ENCODE measurements around the gene SARDH. TPM values are rescaled to one million over a fixed set of nuclear protein-coding genes. Genes with fewer than 3 reads are reported as not detected.

The SARDH gene
- total RNA-seq, 2 donors from 2014 or later: 0.88 to 1.4 TPM

DNA sequence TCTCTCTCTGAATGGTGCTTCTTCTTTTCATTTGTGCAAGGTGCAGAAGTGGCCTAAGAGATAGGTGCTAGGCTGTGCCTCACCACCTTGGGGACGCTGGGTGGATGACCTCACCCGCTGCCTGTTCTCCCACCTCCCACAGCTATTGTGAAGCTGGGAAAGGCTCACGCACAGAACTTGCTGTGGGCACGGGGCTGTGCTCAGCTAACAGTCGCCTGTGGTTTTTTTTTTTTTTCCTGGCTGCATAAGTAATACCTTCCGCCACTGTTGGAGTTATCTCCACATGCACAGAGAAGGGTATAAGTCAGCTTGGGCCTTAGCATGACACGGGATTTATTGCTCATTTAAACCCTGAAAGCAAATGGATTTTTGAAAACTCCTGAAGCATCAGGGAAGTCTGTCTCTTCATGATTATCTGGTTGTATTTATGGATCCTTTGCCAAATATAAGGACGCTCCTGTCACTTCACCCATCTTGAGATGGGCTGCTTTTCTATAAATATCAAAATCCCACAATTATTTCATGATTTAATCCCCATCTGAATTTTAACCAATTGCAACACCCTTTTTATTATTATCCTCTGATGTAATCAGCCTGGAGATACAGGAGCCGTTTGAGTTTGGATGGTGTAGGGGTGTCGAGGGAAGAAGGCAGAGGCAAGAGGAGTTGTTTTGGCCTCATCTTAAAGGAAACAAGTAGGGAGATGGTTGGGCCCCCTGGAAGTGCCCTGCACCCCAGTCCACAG is 93.0 kb downstream of the SARDH start:
- ATAC-seq (no peak), DNase-seq (no peak)
- intact Hi-C loops (cut with DNase I): no loop called here

DNA sequence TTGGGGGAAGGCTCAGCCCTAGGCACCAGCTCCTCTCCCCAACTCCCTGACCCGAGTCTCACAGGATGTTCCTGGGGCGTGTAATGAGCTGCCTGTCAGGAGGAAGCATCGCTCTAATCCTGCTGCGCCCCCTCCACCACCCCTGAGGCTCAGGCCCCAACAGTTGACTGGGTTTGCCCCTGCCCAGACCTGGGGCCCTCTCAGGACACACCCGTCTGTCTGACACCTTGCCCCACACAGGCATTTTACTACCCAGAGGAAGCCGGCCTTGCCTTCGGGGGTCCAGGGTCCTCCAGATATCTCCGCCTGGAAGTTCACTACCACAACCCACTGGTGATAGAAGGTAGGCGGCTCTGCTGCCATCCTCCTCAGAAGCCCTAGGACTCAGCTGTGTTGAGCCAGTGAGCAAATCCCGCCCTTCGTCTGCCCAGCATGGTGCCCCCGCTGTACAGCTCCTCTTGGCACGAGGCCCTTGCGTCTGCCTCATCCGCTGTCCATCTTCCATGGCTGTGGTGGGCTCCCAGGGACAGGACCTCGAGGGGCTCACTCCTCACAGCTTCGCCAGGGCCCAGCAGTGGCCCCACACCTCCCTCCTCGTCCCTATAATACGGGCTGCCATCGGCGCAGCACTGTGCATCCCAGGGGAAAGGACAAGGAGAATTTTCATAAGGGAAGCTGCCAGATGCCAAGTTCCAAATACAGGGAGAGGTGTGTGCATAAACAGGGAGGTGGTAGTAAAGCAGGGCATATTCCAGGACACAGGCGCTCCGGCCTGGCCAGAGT is 94.0 kb downstream of the SARDH start:
- no peak for ATAC-seq
- intact Hi-C loops (cut with DNase I): no loop called here
- peak; percentile 12 for DNase-seq

DNA sequence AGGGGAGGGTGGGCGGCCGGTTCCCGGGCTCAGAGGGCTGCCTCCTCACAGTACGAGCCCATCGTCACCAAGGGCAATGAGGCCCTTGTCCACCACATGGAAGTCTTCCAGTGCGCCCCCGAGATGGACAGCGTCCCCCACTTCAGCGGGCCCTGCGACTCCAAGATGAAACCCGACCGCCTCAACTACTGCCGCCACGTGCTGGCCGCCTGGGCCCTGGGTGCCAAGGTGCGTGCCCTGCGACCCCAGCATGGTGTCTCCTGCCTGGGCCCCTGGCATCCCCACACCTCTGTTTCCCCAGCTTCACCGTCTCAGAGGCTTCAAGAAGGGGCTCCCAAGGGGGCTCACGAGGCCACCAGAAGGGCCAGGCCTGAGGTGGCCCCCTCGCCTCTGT is 94.8 kb downstream of the SARDH start:
- ATAC-seq (no peak), DNase-seq (peak; percentile 7)
- intact Hi-C loops (cut with DNase I): no loop called here

DNA sequence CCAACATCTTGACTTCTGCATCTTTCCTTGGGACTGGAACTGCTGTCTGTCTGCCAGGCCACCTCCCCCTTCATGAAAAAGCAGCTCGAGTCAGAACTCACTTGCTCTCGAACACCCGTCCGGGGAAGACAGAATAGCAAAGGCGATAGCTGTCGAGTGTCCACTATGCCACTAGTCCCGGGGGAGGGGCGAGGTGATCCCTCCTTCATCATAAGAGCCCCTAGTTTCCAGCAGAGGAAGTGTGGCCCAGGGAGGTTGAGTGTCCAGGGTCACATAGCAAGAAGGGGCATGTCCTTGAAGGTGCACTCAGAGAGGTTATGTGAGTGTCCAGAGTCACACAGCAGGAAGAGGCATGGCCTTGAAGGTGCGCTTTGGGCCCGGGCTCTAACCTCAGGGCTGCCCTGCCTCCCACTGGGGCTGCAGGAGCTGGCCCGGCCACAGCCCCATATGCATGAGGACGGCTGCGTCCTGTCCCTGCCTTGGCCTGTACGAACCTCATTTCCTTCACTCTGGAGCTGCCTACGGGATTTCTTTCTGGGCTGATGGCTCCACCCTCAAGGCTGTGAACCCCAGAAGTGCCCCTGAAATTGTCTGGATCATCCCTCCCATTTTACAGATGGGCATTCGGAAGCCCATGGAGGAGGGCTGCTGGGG is 95.3 kb downstream of the SARDH start:
- DNase-seq (peak; percentile 7), ATAC-seq (no peak)
- intact Hi-C loops (cut with DNase I): no loop called here

DNA sequence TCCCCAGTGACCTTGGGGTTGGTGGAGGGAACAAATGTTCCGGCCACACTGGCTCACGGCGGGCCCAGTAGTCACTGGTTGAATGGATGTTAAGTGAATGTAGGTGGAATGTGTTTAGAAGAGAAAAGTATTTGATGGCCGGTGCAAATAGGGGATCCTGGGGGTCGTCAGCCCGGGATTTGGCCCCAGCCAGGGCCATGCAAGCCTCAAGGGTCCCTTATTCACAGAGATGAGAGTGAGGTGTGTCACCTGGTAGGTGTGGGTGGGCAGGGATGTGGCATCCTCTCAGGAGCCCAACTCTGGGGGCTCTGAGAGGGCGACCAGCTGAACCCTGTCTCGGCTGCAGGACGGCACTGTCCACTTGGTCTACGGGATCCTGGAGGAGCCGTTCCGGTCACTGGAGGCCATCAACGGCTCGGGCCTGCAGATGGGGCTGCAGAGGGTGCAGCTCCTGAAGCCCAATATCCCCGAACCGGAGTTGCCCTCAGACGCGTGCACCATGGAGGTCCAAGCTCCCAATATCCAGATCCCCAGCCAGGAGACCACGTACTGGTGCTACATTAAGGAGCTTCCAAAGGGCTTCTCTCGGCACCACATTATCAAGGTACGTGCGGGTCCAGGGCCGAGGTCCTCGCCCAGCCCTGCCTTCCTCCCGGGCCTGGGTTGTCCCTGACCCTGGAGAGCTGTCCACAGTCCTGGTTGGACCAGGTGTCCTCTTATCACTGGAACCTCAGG is 96.1 kb downstream of the SARDH start:
- intact Hi-C loops (cut with DNase I): no loop called here
- ATAC-seq (no peak), DNase-seq (peak; percentile 14)

DNA sequence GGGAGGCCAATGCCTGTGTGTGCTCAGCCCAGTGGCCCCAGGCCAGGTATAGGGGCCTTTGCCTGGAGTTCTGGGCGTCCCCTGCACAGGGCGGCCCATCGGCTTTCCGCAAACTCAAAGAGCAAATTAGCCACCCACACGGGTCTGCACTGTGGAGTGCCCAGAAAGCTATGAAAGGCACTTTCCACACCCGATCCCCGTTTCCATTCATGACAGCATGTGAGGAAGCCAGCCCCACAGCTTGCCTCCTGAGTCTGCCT is 96.8 kb downstream of the SARDH start:
- ATAC-seq (no peak), DNase-seq (peak; percentile 8)
- intact Hi-C loops (cut with DNase I): no loop called here

DNA sequence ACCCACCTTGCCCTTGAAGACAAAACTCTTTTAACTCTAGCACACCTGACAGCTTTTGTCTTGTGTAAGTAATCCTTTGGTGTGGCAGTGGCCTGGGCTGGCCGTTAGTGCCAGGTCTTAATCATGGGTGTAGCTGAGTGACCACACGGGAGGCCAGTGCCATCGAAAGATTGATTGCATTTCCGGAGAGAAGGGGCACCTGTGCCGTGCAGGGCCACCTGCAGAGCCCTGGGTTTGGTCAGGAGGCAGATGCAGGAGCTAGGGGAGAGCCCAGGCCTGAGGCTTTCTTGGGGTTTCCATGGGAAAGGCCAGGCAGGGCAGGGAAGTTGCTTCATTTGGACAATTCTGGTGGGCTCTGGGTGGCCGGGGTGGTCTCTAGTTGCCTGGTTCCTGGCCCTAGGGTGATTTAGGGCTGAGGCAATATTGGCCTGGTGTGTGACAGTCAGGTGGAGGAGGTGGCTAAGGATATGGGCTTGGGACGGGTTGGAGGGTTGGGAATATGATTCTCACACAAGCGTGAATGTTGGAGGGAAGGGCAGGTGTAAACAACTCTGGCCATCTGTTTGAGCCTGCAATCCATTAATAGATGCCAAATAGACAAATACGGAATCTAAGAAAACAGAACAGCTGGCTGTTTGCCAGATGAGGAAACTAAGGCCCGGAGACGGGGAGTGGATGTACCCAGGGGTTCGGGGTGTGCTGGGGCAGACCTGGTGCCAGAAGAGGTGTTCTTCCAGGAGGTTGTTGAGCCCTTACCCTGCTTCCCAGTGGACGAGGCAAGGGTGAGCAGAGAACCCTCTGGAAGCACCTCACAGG is 97.4 kb downstream of the SARDH start:
- ATAC-seq: no peak
- DNase-seq: peak; percentile 5
- intact Hi-C loops (cut with DNase I): no loop called here

DNA sequence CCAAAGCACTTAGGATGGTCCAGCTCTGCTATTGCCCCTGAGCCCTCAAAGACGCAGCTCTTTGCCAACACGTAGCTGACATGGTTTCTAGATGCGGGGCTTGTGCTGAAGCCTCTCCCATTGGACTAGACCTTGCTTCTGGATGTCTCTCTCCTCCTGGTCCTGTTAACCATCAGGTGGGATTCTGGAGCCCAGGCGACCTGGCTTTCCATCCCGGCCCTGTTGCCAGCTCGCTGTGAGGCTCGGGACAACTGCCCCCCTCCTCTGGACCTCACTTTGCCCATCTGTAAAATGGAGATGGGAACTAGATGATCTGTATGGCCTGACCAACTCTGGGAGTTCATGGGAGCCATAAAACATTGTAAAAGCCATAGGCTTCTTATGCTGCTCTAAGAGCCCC is 98.0 kb downstream of the SARDH start:
- DNase-seq (peak; percentile 4), ATAC-seq (no peak)
- intact Hi-C loops (cut with DNase I): no loop called here

DNA sequence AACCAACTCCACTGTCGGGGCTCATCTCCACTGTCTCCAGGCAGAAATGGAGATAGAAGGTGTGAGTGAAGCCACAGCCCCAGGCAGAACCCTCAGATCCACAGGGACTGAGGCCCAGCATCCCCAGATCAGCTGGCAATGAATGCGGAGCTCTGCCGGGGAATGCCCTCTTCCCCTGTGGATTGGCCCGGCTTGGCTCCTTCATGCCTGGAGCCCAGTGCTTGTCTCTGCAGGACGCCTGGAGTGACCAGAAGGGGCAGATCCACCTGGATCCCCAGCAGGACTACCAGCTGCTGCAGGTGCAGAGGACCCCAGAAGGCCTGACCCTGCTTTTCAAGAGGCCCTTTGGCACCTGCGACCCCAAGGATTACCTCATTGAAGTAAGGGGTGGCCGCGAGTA is 98.5 kb downstream of the SARDH start:
- ATAC-seq: no peak
- intact Hi-C loops (cut with DNase I): no loop called here
- peak; percentile 9 for DNase-seq

DNA sequence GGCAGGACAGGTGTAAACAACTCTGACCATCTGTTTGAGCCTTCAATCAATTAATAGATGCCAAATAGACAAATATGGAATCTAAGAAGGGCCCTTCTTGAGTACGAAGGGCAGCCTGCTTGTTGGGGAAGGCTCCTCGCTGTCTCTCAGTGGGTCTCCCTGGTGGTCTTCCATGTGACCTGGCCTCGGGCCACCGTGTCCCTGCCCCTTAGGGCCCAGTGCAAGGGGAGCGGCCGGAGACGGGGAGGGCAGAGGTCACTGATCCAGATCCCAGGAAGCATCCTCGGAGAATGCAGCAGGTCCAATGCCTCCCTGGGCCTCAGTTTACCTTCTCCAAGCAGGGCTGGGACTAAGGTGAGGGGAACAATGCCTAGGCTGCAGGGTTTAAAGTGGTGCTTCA is 99.4 kb downstream of the SARDH start:
- DNase-seq (peak; percentile 6), ATAC-seq (no peak)
- intact Hi-C loops (cut with DNase I): no loop called here

DNA sequence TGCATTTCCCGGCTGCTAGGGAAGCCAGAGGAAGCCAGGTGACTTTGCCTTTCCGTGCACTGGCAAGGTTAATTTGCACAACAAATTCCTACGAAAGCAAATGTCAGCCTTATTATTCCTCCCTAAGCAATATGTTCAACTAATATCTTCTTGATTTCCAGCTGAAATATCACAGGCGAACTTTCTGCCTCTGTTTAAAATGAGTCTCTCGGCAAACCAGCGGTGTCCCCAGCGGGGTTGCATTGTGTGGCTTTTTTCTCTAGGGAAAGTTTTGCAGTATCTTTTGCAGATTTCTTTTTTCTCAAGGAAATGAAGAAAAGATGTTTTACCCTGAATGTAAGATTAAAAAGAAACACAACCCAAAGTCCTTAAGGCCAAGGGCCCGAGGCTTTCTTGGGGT is 100.1 kb downstream of the SARDH start:
- DNase-seq: no peak
- no peak for ATAC-seq
- intact Hi-C loops (cut with DNase I): no loop called here

DNA sequence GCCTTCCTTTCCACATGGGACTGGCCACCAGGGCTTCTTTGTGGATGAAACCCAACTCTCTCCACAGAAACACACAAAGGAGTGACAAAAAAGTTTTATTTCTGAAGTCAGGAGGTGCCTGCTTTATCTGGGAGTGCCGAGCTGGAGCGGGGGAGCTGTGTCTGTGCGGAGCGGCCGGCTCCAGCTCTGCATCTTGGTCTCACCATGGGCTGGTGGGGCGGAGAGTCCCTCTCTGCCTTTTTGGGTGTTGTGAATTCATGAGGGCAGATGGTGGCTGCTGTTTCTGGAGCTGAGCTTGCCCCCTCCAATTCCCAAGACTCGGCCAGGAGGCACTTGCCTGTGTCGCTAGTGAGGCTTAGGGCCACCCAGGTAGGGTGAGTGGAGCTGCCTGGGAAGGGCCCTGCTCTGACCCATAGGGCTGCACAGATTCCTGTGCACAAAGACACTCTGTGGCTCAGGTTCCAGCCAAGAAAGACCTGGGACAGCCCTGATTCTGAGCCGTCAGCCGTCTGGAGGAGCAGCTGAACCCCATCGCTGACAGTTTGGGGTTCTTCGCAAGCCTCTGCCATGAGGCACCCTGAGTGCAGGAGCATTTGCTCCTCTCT is 100.6 kb downstream of the SARDH start:
- ATAC-seq (no peak), DNase-seq (peak; percentile 9)
- intact Hi-C loops (cut with DNase I): no loop called here

DNA sequence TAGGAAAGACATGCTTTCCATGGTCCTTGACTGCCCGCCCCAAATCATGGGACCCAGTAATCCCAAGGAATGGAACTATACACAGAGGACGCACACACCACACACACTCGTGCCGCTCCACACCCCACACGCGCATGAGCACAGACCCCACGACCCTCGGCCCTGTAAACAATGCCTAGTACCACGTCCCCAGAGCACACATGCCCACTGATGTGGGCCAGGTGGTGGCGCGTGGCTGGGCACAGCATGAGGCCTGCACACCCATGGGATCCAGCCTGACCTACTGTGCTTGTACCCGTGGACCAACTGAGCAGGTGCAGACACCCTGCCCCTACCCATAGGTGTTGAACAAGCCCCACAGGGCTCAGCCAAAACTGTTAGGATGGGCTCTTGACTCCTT is 101.2 kb downstream of the SARDH start:
- DNase-seq (no peak), ATAC-seq (no peak)
- intact Hi-C loops (cut with DNase I): no loop called here

DNA sequence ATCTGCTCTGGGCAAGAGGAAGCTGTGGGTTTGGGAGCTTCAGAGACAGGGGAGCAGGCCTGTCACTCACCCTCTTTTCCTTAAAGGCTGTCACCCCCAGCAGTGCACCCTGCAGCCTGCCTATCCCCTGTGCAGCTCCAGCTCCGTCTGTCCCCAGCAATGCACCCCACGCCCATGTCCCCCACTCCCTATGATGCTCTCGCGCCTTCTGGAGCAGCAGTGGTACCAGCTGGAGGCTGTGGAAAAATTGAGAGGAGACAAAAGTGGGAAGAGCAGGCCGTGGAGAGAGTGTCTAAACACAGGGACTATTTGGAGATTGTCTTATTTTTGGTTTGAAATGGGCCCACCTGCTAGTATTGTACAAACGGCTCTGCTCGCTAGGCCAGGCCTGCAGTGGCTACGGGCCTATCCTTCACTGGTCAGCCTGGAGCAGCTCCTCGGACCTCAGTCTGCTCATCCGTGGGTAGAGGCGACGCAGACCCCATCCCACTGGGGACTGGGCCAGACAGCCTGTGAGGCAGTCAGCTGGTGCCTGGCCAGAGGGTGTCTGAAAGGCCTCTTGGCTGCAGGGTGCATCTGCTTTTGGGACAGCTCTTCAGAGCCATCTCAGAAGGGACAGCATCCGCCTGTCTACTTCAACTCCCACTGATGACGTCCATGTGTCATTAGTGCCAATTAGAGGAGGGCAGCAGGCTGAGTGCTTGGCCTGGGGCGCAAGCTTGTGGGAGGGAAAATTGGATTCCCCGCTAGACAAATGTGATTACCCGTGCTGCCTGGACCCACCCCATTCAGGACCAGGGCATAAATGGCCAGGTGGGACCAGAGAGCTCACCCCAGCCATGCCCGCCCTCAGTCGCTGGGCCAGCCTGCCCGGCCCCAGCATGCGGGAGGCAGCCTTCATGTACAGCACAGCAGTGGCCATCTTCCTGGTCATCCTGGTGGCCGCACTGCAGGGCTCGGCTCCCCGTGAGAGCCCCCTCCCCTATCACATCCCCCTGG is 102.3 kb downstream of the SARDH start, which contains the start of gene DBH:
Gene DBH (plus strand): TSS at position 831 of the 999 bp plus-strand sequence. CDS start 9 bp downstream, at position 840.
- ATAC-seq: no peak
- no peak for DNase-seq
- intact Hi-C loops (cut with DNase I): no loop called here

DNA sequence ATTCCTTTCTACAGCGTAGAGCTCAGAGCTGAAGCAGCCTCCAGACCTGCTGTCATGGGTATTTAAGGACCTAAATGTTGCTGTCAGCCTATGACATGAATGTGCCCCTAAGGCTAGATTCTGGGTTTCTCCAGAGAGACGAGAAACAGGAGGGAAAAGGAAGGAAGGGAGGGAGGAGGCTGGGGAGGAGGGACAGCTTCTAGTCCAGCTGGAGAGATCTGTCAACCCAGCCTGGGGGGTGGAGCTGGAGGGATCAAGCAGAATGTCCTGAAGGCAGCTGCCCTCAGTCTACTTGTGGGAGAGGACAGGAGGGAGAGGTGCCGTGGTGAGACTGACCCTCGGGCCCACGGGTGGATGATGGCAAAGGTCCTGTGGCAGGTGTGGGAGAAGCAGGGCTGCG is 103.1 kb downstream of the SARDH start:
- ATAC-seq (no peak), DNase-seq (no peak)
- intact Hi-C loops (cut with DNase I): no loop called here

DNA sequence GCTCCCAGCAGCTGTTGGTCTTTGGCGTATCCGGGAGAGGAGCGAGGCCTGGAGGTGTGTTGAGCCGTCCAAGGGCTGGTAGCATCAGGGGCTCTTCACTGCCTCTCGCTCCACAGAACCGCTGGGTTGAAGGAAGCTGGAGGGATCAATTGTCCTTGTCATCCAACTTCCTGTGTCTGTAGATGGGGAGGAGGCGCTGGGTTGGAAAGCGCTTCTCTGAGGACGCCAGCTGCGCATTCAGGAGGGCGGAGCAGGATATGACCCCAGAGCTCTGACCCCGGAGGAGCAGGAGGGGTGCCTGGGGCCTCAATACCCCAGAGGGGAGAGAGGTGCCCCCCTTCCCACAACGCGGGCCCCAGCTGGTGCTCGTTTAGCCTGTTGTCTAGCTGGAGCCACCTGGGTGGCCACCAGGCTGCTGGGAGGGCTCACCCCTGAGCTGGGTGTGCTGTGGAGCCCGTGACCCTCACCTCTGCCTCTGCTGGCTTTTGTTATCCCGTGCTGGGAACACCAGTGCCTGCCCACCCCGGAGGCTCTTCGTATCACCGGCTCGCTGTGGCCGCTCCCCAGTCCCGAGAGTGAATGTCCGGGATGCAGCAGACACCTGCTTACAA is 104.0 kb downstream of the SARDH start:
- ATAC-seq (peak; percentile 15 to 20), DNase-seq (no peak)
- intact Hi-C loops (cut with DNase I): no loop called here

DNA sequence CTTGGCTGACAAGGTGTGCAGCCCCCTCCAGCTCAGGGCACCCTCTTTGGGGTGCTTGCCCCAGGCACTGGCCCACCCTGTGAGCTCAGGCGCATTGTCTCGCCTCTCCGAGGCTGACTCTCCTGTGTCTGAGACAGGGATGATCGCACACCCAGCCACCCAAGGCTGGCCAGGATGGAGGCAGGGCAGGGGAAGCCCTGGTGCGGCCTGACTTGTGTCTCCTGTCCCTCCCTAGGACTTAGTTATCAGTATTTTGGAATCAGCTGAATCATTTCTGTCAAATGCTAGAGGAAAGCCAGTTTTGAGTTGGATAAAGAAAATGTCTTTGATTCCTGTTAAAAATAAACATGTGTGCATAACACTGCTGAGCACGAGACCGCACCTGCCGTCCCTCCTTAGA is 104.5 kb downstream of the SARDH start:
- DNase-seq: no peak

More for the DNA sequence above, 104.5 kb downstream of the SARDH start:
- ATAC-seq: no peak
- intact Hi-C loops (cut with DNase I): no loop called here

All from left cardiac atrium (tissue), 4 donors.